ENCODE data around the gene INTS3. TPM values are rescaled to one million over a fixed set of nuclear protein-coding genes. Genes with fewer than 3 reads are reported as not detected.

Gene INTS3
- total RNA-seq, 1 donor from 2014 or later: 34.3 TPM

GRCh38 chr1:153775458-153776327 is 47.8 kb downstream of the INTS3 start:
- Histone ChIP-seq H3K9me3 (replicated peaks) (no peaks in the 10 kb centered on the region), H3K4me1 (peaks cover 89% of the 10 kb centered on the region), H3K36me3 (peaks cover 24% of the 10 kb centered on the region), H3K27me3 (ENCODE audit: low read depth) (no peaks in the 10 kb centered on the region), H3K4me3 (peak overlapping the region; percentile 92), H3K27ac (replicated peaks) (peak overlapping the region; percentile 92)
- intact Hi-C loops (cut with micrococcal nuclease): no loop called here
- DNase-seq: peak; percentile 59
- no peak for TF ChIP-seq CTCF (IDR thresholded peaks at IDR 0.05; ENCODE audit: borderline replicate concordance)

GRCh38 chr1:153776352-153776751 is 48.5 kb downstream of the INTS3 start:
- intact Hi-C loops (cut with micrococcal nuclease): no loop called here
- Histone ChIP-seq H3K27me3 (ENCODE audit: low read depth) (no peaks in the 10 kb centered on the region), H3K4me1 (peaks cover 82% of the 10 kb centered on the region), H3K4me3 (peak overlapping the region; percentile 92), H3K27ac (replicated peaks) (peak overlapping the region; percentile 92), H3K9me3 (replicated peaks) (no peaks in the 10 kb centered on the region), H3K36me3 (peaks cover 17% of the 10 kb centered on the region)
- no peak for TF ChIP-seq CTCF (IDR thresholded peaks at IDR 0.05; ENCODE audit: borderline replicate concordance)
- DNase-seq: no peak

GRCh38 chr1:153776845-153777370 is 49.1 kb downstream of the INTS3 start:
- Histone ChIP-seq H3K9me3 (replicated peaks) (no peaks in the 10 kb centered on the region), H3K27ac (replicated peaks) (no peak overlapping the region), H3K27me3 (ENCODE audit: low read depth) (no peaks in the 10 kb centered on the region), H3K4me1 (peaks cover 77% of the 10 kb centered on the region), H3K4me3 (peak overlapping the region; percentile 92), H3K36me3 (peaks cover 16% of the 10 kb centered on the region)
- no peak for TF ChIP-seq CTCF (IDR thresholded peaks at IDR 0.05; ENCODE audit: borderline replicate concordance)
- intact Hi-C loops (cut with micrococcal nuclease): no loop called here
- DNase-seq: no peak

GRCh38 chr1:153777648-153778047 is 49.8 kb downstream of the INTS3 start:
- no peaks in the 10 kb centered on the region for H3K9me3 ChIP-seq (replicated peaks)
- DNase-seq: no peak
- intact Hi-C loops (cut with micrococcal nuclease): no loop called here
- H3K36me3 ChIP-seq: peaks cover 9% of the 10 kb centered on the region
- no peak for TF ChIP-seq CTCF (IDR thresholded peaks at IDR 0.05; ENCODE audit: borderline replicate concordance)
- H3K27ac ChIP-seq (replicated peaks): no peak overlapping the region
- H3K4me3 ChIP-seq: peak overlapping the region; percentile 92
- H3K4me1 ChIP-seq: peaks cover 72% of the 10 kb centered on the region
- no peaks in the 10 kb centered on the region for H3K27me3 ChIP-seq (ENCODE audit: low read depth)

GRCh38 chr1:153778051-153778823 is 50.4 kb downstream of the INTS3 start:
- peak overlapping the region; percentile 92 for H3K4me3 ChIP-seq
- DNase-seq: no peak
- peaks cover 3% of the 10 kb centered on the region for H3K36me3 ChIP-seq
- no peaks in the 10 kb centered on the region for H3K9me3 ChIP-seq (replicated peaks)
- no peak overlapping the region for H3K27ac ChIP-seq (replicated peaks)
- TF ChIP-seq CTCF (IDR thresholded peaks at IDR 0.05; ENCODE audit: borderline replicate concordance): no peak
- intact Hi-C loops (cut with micrococcal nuclease): no loop called here
- H3K4me1 ChIP-seq: peaks cover 71% of the 10 kb centered on the region
- H3K27me3 ChIP-seq (ENCODE audit: low read depth): no peaks in the 10 kb centered on the region
